ENCODE results near the gene ZC3H12A.

GRCh38 chr1:37461698-37462436 is 12.5 kb upstream of the ZC3H12A start:
- TF ChIP-seq CTCF (IDR thresholded peaks at IDR 0.05; ENCODE audit: low read depth, low read length, poor library complexity, severe bottlenecking) = no peak
- no peak for TF ChIP-seq EZH2phosphoT487 (IDR thresholded peaks at IDR 0.05; ENCODE audit: borderline replicate concordance, low read length)
